RWPE1 (cell line): ENCODE data around the gene SLC14A1.

ENCODE experiments used
- CTCF ChIA-PET: fragments of 350-600 bp; sonication (Branson Sonifier 250); formaldehyde crosslinking; extraction: SDS; loops from one replicate; lab custom pipeline; 2021; lab: Yijun Ruan, JAX
- POLR2A ChIA-PET: fragments of 400-600 bp; formaldehyde crosslinking; extraction: SDS; loops from one replicate; lab custom pipeline; 2020; ENCODE audit warnings: antibody characterized with exemption; ENCODE audit not compliant: low non-redundant PET; lab: Yijun Ruan, JAX
- DNase-seq: peaks from one replicate; pipeline ENCODE4 v3.0.0; 2012; ENCODE audit warnings: low spot score
- H3K27ac ChIP-seq: fragments of 450-650 bp; 2 replicates; pipeline ENCODE4 v1.5.1; 2017
- CTCF ChIP-seq: fragments of 450-650 bp; conservative IDR thresholded peaks from 2 replicates; pipeline ENCODE4 v1.5.1; 2017; ENCODE audit warnings: low read depth, mild to moderate bottlenecking

SLC14A1 gene

GRCh38 chr18:45792506-45793263 is 68.7 kb downstream of the SLC14A1 start:
- no peak for DNase-seq
- peak overlapping the region; percentile 90 for H3K27ac ChIP-seq
- TF ChIP-seq CTCF = no peak
- POLR2A ChIA-PET = no interaction called here
- CTCF ChIA-PET = interaction anchor here (0.6 kb wide), 1 partner anchor 47 kb away, joined by 3 read pairs; no protein-coding TSS in a partner anchor

DNA sequence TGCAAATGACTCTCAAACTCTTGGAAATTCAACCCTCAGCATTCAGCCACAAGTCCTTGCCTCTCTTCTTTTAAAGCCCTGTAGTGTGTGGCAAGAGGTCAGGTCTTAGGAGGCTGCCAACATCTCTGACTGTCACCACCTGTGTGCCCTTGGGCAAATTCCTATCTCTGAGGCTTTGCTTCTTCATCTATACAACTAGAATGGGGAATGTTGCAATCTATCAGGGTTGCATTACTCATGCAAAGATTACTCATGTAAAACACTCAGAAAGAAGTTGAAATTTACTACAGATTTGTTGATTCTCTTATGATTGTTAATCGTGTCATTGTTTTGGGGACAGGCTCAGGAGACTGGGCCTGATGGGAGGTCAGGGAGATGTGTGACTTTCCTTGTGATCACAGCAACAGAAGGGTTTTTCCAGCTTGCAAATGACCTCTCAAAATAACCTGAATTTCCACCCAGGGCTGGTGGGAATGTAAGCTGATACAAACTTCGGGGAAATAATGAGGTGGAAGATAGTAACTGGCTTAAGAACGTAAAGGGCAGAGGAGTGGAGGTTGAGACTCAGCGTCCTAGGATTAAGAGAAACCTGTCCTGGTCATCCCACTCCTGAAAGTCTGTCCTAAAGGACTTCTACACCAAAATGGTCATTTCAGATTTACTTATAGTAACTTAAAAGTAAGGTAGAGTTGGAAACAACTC is 69.4 kb downstream of the SLC14A1 start:
- peak; percentile 86 for DNase-seq
- ChIA-PET POLR2A (no interaction called here), CTCF (no interaction called here)
- peak overlapping the region; percentile 90 for H3K27ac ChIP-seq
- TF ChIP-seq CTCF = no peak

GRCh38 chr18:45801416-45802004 is 77.5 kb downstream of the SLC14A1 start:
- POLR2A ChIA-PET = no interaction called here
- CTCF ChIA-PET = no interaction called here
- no peak for DNase-seq
- peak overlapping the region; percentile 94 for H3K27ac ChIP-seq
- no peak for TF ChIP-seq CTCF
